NCI-H446 (cell line): ENCODE results near the gene CCDC141.

Experiments
- DNase-seq, 2 experiments: peaks; one replicate each; lab custom pipeline; 2025; lab: John Stamatoyannopoulos, UW

CCDC141 gene

DNA sequence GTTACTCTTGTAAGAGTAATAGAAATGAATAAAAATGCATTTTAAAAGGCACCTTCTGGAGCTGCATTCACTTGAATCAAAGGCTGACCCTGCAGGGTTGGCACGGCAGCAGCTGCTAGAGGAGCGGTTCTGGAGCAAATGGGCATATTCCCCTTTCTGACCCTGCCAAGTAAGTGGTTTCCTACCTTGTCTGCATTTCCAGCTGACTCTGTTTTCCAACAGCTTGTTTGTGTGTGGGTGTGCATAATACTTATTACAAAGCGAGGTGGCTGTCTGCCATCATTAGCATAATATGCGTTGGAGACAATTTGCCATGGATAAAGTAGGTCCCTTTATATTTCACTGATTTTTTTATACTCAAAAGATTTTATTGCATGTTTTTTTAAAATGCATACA, 221.5 kb downstream of the CCDC141 start:
- peak in 1 of 2 experiments; percentile 10 for DNase-seq

DNA sequence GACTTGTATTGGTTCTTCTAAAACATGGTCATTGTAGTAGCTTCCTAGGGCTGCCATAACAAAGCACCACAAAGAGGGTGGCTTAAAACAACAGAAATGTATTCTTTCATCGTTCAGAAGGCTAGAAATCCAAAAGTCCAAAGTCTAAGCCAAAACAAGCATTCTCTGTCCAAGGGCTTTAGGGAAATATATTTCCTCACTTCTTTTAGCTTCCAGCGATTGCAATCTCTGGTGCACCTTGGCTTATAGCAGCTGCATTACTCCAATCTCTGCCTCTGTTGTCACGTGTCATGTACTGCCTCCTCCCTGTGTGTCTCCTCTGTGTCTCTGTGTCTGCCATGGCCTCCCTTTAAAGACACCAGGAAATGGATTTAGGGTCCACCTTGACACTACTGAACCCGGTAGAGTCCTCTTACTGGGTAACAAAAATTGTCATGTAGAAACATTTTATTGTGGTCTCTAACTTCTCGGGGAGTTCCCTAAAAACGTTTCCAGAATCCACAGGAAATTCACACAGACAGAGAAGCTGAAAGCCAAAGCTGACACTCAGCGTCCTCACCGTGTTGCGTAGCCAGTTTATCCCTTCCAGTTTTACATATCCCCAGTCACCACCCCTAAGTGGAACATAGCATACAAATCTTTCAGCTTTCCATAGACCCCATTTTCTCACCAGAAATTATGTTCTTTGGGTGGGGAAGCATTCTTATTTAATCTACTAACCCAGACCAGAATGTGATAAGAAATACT, 222.0 kb downstream of the CCDC141 start:
- DNase-seq = no peak

DNA sequence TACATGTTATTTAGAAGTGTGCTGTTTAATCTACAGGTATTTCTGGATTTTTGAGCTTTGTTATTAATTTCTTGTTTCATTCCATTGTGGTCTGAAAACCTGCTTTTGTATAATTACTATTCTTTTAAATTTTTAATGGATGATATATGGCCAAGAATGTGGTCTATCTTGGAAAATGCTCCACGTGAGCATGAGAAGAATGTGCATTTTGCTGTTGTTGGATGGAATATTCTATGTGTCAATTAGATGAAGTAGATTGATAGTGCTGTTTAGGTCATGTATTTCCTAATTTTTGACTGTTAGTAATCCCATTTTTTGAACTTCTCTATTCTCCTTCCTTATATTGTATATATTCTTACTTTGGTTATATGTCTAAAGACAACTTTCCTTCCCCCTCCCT, 222.8 kb downstream of the CCDC141 start:
- no peak for DNase-seq

DNA sequence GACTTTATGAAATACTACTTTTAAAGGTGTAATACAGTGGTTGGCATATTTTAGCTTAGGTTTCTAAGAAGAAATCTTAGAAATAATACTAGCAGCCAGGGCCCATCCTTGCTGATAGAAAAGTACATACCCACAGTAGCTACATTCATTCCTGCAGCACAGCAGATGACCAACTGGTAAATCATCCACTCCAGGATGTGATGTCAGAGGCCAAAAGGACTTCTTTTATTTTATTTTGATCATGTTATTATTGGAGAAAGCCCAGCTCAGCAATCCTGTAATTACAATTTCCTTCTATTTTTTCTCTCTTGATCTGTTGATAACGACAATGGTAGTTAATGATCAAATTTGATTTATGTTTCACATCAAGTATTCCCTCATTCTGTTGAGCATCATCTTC, 224.8 kb downstream of the CCDC141 start:
- no peak for DNase-seq

DNA sequence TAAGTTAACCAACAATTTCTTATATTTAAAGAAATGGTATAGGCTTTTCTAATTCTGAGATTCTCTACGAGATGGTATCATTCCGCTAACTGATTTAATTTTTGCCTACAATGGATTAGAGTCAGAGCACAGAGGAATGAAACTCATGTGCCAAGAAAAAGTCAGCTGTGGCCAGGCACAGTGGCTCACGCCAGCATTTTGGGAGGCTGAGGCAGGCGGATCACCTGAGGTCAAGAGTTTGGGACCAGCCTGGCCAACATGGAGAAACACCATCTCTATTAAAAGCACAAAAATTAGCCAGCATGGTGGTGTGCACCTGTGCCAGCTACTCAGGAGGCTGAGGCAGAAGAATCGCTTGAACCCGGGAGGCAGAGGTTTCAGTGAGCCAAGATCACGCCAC, 225.8 kb downstream of the CCDC141 start:
- no peak for DNase-seq

DNA sequence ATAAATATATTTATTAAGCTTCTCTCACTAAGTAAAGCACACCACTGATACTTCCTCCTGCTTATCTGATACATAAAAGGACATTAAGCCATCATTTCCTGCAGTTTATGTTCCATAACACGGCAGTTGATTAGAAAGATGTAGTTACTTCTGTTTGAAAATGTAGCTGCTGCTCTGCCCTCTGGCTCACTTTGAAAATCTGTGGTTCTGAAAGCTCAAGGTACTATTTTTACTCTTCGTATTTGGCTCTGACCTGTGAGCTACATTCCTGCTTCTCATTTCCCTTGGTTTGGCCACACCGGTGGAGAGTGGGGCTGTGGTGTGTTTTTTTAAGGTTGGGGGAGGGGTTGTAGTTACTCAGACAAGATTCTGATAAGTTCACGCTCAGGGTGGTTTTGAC, 229.9 kb downstream of the CCDC141 start:
- DNase-seq = no peak

DNA sequence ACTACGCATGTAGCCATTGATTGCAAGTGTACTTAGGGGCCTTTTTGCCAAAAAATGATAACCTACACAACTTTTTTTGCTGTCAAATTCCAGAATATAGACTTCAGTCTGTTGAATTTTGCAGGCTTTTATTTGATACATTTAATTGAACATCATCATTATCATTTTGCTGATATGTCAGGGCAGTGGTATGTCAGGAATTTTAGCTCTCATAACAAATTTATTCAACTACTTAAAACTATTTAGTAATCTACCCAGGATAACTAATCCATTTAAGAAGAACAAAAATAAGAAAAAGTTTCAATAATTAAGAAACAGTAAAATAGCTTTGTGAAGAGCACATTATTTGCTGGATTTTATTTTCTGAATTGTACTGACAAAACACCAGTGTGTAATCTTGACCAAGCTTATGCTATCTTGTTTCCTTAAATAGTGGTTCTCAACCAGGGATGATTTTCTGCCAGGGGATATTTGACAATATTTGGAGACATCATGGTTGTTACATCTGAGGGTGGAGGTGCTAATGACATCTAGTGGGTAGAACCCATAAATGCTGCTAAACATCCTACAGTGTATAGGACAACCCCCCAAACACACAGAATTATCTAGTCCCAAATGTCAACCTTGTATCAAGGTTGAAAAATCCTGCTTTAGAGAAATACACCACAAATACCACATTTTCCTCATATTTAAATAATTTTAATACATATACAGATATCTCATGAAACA, 230.6 kb downstream of the CCDC141 start:
- DNase-seq = no peak

DNA sequence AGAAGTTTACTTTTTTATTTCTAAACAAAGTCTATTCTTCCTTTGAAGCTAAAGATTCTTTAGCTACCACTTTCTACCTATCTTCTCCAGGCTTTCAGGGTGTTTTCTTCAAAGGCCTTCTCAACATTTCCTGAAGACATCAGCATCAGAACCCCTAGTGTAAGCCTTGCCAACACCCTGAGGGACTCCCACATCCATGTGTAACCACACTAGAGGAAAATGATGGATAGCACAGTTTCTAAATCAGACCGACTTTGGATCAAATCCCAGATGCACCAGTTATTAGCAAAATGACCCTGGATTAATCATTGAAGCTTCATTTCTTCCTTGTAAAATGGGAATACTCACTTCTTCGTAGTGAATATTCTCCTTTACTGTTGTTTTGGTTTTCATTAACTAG, 238.0 kb downstream of the CCDC141 start:
- DNase-seq = peak in 1 of 2 experiments; percentile 12

DNA sequence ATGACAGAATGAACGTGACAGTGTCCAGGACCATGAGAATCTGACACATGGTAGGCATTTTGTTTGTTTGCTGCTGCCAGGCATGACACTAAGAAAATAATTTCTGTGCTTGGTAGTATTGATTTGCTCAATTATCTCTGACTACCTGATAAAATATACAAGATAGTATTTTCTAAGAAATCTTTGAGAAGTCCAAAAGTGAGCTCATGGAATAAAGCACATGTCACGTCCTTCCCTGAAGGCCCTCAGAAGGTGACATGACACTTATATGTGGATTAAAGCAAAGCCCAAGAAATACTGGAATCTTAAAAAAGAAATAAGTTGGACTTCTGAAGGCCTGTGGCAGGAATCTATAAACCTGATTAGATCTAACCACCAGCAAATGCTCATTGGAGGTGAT, 238.9 kb downstream of the CCDC141 start:
- no peak for DNase-seq

DNA sequence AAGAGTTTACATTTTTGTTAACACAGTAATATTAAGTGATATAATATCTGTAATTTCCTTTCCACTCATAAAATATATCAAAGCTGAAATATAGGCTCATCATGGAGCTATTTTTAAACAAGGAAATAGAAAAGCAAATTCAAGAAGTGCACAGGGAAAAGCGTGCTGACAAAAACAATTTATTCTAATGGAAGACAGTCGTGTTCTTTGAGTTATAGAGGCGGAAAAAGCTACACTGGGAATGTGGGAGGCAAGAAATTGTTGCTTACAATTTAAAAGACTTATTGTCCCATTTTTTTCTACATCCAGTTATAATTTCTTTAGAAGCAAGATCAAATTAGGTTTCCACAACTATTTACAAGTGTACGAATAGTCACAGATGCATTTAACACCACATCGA, 239.5 kb downstream of the CCDC141 start:
- no peak for DNase-seq

DNA sequence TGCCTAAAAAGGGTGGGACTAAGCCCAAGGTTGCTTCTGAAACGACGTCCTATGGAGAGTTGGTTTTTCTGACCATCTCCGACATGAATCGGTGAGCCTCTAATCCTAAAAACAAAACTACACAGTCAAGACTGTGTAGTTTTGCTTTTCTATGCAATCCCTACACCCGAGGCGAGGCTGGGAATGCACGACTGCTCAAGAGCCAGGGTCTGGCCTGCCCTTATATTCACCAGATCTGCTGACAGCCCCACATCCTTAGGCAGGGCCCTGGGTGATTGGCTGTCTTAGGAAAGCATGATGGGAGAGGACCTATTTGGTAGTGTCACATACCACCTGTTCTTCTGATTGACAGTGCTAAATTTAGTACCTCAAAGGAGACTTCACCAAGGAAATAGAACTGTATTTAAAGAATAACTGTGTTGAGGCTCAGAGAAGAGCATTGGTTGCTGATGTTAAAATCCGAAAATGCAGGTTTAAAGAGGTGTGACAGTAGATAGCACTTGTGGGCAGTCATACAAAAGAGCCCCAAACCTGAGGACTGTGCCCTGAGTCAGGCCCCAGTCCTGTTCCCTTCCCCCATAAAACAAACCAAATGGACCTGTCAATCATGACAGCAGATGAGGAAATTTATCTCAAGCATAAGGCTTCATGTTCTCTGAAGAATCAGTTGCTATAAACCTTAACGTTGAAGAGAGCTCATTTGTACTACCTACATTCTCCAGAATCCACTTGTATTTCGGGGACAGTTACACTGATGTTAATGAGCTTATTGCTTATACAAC, 242.5 kb downstream of the CCDC141 start, which contains the start of gene TTN:
Gene TTN, minus strand, starts transcription at position 197 of the 782 bp plus-strand sequence. CDS start 2,781 bp downstream, outside the sequence.
- DNase-seq = no peak

DNA sequence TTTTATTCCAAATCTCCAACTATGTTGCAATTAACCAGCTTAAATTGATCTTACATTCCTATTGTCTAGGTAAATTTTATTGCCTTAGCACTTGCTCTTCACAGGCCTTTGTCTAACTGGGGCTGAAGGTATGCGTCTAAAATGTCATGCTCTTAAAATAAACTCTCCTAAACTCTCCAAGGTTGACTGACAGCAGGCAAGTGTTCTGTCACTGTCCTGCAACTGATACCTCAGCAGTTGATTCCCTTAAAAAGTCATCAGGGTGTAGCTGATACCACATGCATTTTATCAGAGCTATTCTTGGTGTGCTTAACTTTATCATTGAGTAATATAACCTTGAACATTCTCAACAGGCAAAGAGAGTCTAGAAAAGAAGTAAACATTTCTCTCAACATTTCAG, 243.4 kb downstream of the CCDC141 start:
- DNase-seq = no peak

DNA sequence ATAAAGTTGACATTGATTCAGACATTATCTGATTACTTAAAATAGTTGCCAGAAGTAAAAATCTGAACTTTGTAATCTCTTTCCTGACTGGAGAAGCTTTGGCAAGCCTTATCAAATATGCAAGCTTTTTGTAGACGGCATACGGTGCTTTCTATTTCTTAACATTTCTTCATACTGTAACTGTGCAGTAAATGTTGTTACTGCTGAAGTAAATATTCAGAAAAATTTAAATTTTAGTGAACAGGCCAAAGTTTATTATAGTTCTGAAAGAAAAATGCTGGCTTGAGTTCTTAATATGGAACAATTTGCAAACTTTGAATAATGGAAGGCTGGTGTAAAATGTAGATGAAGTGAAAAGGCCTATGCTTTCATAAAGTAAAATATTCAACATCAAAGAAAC, 244.5 kb downstream of the CCDC141 start:
- no peak for DNase-seq

DNA sequence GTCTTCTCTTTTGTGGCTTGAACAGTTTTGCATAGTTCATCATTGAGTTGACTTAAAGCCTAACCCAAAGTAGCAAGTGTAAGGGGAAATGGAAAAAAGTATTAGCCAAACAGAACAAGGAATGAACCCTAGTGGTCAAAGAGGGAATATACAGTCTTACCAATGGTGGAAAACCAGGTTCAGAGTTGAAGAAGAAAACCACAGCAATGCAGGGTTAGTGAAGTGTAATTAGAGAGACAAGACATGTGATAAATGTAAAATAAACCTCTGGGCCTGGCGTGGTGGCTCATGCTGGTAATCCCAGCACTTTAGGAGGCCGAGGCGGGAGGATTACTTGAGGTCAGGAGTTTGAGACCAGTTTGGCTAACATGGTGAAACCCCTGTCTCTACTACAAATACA, 245.1 kb downstream of the CCDC141 start:
- DNase-seq = no peak

DNA sequence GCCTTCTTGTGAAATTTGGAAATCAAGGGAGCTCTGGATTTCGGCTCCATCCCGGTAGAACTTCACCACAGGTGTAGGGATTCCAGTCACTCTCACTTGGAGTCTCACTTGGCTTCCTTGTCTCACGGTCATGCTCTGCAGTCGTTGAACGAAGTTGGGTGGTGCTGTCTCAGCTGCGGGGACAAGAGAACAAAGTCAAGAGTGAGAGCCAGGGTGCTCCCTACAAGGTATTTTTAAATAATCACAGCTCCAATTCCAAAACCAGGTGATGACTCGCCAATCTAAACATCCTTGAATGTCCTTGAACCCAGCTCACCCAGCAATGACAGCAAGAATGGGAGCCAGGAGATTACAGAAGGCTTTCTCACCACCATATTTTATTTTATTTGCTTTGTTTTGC, 249.4 kb downstream of the CCDC141 start:
- DNase-seq = no peak

DNA sequence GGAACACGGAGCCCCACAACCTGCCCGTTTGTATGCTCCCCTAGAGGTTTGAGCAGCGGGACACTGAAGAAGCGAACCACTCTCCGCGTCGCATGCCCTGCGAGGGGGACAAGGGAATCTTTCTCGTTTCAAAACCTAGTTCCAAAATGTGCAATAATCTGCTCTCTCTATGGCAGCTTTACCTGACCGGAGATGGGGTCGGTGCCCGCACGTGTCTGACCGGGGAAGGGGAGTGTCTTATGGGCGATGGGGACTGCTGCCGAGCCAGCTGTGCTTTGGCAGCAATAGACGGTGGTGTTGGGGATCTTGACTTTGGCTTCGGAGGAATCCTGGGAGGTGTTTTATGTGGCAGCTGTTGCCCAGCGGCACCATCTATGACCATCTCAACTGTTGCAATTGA, 250.6 kb downstream of the CCDC141 start:
- DNase-seq = no peak

DNA sequence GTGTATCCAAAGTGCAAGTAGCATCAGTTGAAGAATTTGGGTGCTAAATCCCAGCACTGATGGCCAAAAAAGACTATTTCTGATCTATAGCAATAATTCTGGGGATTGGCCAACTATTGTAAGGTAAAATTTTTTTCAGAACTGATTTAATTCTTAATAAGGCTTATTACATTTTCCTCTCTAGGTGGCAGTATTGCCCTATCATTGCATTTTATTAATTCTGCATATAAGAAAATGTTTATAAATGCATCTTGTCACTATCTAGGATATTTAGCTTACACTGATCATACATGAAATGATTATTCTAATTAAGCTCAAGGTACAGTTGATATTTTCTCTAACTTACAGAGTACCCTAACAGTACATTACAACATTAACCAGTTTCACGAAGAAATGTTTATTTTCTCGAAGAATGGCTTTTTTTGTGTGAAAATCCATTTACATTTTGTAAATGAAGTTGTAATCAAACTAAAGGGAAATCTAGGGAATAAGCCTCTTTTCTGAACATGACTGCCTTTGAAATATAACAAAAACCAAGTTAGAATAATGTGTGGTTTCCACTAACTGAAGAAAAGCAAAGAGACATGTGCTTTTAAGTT, 253.8 kb downstream of the CCDC141 start:
- peak; percentile 64 to 66 for DNase-seq

DNA sequence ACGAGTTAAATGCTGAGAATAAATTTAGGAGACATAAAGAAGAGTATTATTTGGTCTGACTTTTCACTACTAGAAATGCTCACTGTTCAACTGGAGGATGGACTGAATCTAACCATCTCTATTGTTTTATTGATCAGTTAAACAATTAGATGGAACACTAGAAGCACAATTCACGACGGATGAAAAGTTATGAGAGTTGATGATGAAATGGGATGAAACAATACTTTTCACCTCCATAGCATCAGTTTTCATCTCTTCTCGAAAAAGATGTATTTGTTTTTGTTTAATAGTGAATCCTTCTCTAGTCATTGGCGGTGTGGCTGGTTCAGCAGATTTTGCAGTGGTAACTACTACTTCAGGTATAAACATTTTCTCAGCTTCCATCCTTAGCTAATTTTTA, 262.0 kb downstream of the CCDC141 start:
- no peak for DNase-seq

DNA sequence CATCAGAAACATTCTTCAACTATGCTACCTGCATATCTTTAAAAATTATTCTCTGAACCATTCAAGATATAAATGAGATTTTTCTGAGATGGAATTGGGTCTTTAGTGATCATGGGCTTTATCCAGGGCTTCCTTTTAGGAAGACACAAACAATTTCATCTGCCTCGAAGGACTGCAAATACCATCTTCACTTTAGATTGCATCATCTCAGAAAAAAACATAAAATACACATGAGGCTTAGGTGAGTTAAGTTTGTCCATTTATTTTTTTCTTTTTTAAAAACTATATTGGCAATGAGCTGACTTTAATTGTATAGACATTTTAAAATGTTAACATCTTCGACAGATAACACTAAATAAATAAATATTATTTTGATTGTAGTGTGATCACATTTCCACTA, 262.8 kb downstream of the CCDC141 start:
- DNase-seq = no peak

DNA sequence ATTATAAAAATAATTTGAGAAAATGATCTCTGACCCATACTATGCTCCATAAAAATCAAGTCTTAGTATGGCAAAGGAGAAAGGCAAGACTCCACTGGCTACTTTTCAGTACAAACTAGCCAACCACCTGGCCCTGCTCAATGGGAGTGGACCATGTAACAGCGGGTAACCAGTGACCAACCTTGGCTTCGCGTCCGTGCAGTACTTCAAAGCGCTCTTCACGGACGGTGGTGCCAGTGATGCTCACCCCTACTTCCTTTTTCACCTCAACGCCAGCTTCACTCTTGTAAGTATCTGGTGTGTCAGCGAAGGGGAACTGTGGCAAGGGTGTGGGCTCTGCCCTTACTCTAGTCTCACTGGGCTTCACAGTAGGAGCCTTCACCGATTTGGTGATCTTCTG, 266.0 kb downstream of the CCDC141 start:
- no peak for DNase-seq

DNA sequence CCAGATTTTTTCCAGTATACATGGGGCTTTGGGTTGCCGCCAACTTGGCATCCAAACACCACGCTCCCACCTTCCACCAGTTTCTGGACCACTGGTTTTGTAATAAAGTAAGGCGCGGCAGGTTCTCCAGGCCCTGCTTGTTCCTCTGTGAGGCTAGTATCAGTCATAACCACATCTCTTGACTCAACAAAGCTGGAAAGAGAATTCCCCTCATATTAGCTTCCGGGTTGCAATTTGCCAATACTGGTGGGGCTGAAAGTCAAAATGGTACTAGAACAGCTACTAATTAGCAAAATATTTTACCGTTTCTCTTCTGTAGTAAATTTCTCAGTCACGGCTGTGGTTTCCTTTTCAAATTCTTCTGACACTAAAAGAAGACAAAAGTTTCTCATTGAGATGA, 267.7 kb downstream of the CCDC141 start:
- no peak for DNase-seq
